SK-N-MC (cell line): ENCODE results near the gene IL1RAPL1.

Source experiments
- DNase-seq: peaks from one replicate; pipeline ENCODE4 v3.0.0-alpha.2; 2011; ENCODE audit warnings: low read depth, low spot score
- H3K27ac ChIP-seq: fragments of 200-600 bp; sonication (generic); 2 replicates; pipeline ENCODE4 v1.5.1; 2016; ENCODE audit warnings: mixed run types
- H3K36me3 ChIP-seq: fragments of 200-600 bp; sonication (generic); 2 replicates; pipeline ENCODE4 v1.6.1; 2017; ENCODE audit warnings: antibody characterized with exemption, low read length, mixed read lengths; ENCODE audit not compliant: insufficient read depth
- H3K4me3 ChIP-seq: fragments of 200-600 bp; sonication (generic); 2 replicates; pipeline ENCODE4 v1.5.1; 2016
- H3K9ac ChIP-seq: fragments of 200-600 bp; sonication (generic); 2 replicates; pipeline ENCODE4 v1.8.0; 2017; ENCODE audit warnings: mixed run types, mixed read lengths; ENCODE audit not compliant: insufficient read length
- H3K9me3 ChIP-seq: fragments of 200-600 bp; sonication (generic); 2 replicates; pipeline ENCODE4 v1.6.1; 2017; ENCODE audit warnings: low read depth, mild to moderate bottlenecking, antibody characterized with exemption, low read length, moderate library complexity, mixed read lengths
- EZH2 ChIP-seq: fragments of 200-600 bp; sonication (generic); IDR thresholded peaks from one replicate; pipeline ENCODE4 v1.6.1; 2017; ENCODE audit warnings: antibody characterized with exemption
- FOXP2 ChIP-seq: optimal IDR thresholded peaks from 2 replicates; pipeline ENCODE3; 2011; ENCODE audit warnings: mild to moderate bottlenecking, moderate library complexity; ENCODE audit not compliant: insufficient read depth; ENCODE audit errors: extremely low read length, control extremely low read depth
- POLR2AphosphoS5 ChIP-seq: IDR thresholded peaks from 2 replicates; pipeline ENCODE4 v1.6.1; 2012; ENCODE audit warnings: mild to moderate bottlenecking, low read depth, low read length, borderline replicate concordance

The IL1RAPL1 gene

GRCh38 chrX:28609917-28610613, 22.8 kb downstream of the IL1RAPL1 start:
- no peak for TF ChIP-seq FOXP2
- TF ChIP-seq EZH2: no peak
- TF ChIP-seq POLR2AphosphoS5: no peak
- DNase-seq: no peak

GRCh38 chrX:28610746-28611145, 23.5 kb downstream of the IL1RAPL1 start:
- no peaks in the 10 kb centered on the region for H3K36me3 ChIP-seq
- H3K4me3 ChIP-seq: no peak overlapping the region
- H3K27ac ChIP-seq: no peak overlapping the region
- no peak overlapping the region for H3K9ac ChIP-seq
- H3K9me3 ChIP-seq: no peaks in the 10 kb centered on the region
- no peak for DNase-seq
- no peak for TF ChIP-seq FOXP2

More at GRCh38 chrX:28609917-28610613, 22.8 kb downstream of the IL1RAPL1 start:
- Histone ChIP-seq H3K4me3 (no peak overlapping the region), H3K36me3 (no peaks in the 10 kb centered on the region), H3K9ac (no peak overlapping the region), H3K27ac (no peak overlapping the region), H3K9me3 (no peaks in the 10 kb centered on the region)

DNA sequence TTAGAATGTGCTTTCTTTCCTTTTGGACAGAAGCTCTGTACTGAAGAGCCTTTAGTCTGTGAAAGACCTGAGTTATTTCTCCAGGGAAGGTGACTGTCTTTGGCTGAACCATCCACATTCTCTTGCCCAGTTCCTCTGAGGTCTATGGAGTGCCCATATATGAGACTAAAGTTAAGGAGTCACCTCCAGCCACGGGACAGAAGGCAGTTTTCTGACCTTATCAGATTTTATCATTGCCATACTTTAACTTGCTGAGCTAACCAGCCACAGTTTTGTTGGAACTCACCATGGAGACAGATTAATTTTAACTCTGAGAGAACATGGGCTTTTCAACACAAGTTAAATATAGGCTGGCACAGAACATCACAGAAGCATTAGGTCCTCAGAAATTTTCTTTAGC, 26.3 kb downstream of the IL1RAPL1 start:
- H3K9me3 ChIP-seq: no peaks in the 10 kb centered on the region

DNA sequence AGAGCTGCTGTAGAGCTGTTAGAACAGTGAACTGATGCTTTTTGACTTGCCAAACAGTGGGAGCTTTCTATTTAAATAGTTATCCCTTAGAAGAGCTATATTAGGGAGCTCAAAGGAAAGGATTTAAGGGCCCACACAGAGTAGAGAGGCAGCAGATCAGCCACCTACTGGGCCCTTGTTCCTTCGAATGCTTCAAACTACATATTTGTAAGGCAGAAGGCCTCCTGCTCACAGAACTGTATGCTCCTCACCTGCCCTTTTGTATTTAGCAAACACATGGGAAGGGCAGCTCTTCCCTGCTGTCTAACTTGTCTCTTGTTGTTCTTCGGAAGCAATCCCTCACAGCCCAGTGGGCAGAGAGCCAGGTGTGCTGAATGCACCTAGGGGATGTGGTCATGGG, 38.0 kb downstream of the IL1RAPL1 start:
- Histone ChIP-seq H3K4me3 (no peak overlapping the region), H3K9me3 (no peaks in the 10 kb centered on the region), H3K27ac (no peak overlapping the region), H3K36me3 (no peaks in the 10 kb centered on the region), H3K9ac (no peak overlapping the region)
- TF ChIP-seq EZH2 (no peak), POLR2AphosphoS5 (no peak), FOXP2 (no peak)
- DNase-seq: no peak

More for the DNA sequence above, 26.3 kb downstream of the IL1RAPL1 start:
- DNase-seq: no peak
- TF ChIP-seq POLR2AphosphoS5 (no peak), FOXP2 (no peak), EZH2 (no peak)
- H3K9ac ChIP-seq: no peak overlapping the region
- no peaks in the 10 kb centered on the region for H3K36me3 ChIP-seq
- H3K4me3 ChIP-seq: no peak overlapping the region
- H3K27ac ChIP-seq: no peak overlapping the region

- H3K9me3 ChIP-seq: no peaks in the 10 kb centered on the region
Observed at GRCh38 chrX:28626515-28626914, 39.3 kb downstream of the IL1RAPL1 start.

DNA sequence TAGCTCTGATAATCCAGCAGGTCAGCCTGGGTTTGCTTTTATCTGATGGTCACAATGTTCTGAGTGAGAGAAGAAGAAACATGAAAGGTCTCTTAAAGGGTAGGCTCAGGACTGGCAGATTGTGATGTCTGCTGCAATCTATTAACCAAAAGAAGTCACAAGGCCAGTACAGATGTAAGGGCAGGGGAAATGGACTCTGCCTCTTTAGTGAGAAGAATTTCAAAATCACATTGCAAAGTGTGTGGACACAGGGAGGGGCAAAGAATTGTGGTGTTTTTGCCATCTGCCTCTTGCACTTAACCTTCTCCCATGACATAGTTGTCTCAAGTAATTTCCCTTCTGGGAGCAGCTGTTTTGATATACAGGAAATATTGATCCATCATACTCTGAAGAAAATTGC, 40.9 kb downstream of the IL1RAPL1 start:
- Histone ChIP-seq H3K9ac (no peak overlapping the region), H3K27ac (no peak overlapping the region), H3K36me3 (no peaks in the 10 kb centered on the region), H3K9me3 (no peaks in the 10 kb centered on the region), H3K4me3 (no peak overlapping the region)
- DNase-seq: no peak
- TF ChIP-seq POLR2AphosphoS5: no peak
- TF ChIP-seq FOXP2: no peak
- TF ChIP-seq EZH2: no peak

More at GRCh38 chrX:28626515-28626914, 39.3 kb downstream of the IL1RAPL1 start:
- no peak for TF ChIP-seq EZH2
- no peak for TF ChIP-seq POLR2AphosphoS5
- TF ChIP-seq FOXP2: no peak
- Histone ChIP-seq H3K36me3 (no peaks in the 10 kb centered on the region), H3K27ac (no peak overlapping the region), H3K9ac (no peak overlapping the region), H3K4me3 (no peak overlapping the region)
- DNase-seq: no peak

GRCh38 chrX:28638775-28639174, 51.5 kb downstream of the IL1RAPL1 start:
- no peak overlapping the region for H3K4me3 ChIP-seq
- TF ChIP-seq POLR2AphosphoS5 (no peak), EZH2 (no peak), FOXP2 (no peak)
- H3K9ac ChIP-seq: no peak overlapping the region
- no peak overlapping the region for H3K27ac ChIP-seq
- no peaks in the 10 kb centered on the region for H3K9me3 ChIP-seq
- DNase-seq: no peak
- H3K36me3 ChIP-seq: no peaks in the 10 kb centered on the region

DNA sequence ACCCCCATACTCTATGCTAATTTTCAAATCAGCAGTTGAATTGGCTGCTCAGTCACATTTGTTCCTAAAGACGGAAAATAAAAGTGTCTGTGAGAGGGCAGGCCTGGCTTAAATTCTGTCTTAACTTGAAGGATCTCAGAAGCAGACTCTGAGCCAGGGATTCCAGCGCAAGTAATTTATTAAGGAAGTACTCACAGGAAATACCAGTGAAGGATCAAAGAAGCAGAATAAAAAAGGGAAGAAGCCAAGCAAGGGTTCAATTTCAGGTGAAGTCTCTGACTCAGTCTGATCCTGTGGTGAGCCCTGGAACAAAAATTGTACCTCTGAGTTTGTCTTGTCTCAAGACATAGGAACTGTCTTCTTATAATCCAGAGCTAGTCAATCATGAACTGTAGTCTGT, 52.2 kb downstream of the IL1RAPL1 start:
- H3K4me3 ChIP-seq: no peak overlapping the region
- H3K27ac ChIP-seq: no peak overlapping the region
- DNase-seq: no peak
- no peak overlapping the region for H3K9ac ChIP-seq
- H3K36me3 ChIP-seq: no peaks in the 10 kb centered on the region
- no peak for TF ChIP-seq FOXP2
- TF ChIP-seq POLR2AphosphoS5: no peak
- no peak for TF ChIP-seq EZH2
- H3K9me3 ChIP-seq: no peaks in the 10 kb centered on the region

- no peak for TF ChIP-seq FOXP2
- TF ChIP-seq EZH2: no peak
- TF ChIP-seq POLR2AphosphoS5: no peak
- no peak overlapping the region for H3K9ac ChIP-seq
- H3K9me3 ChIP-seq: no peaks in the 10 kb centered on the region
- no peak overlapping the region for H3K4me3 ChIP-seq
- no peak overlapping the region for H3K27ac ChIP-seq
- DNase-seq: no peak
- no peaks in the 10 kb centered on the region for H3K36me3 ChIP-seq
Observed at GRCh38 chrX:28649541-28649940, 62.3 kb downstream of the IL1RAPL1 start.
